Measurements from ENCODE around the gene APOL3.
"Not testable (repeated sequence)": the region's sequence is repeated elsewhere in the genome, so short reads cannot be mapped to it uniquely, and the experiment has no call there.

APOL3 gene

DNA sequence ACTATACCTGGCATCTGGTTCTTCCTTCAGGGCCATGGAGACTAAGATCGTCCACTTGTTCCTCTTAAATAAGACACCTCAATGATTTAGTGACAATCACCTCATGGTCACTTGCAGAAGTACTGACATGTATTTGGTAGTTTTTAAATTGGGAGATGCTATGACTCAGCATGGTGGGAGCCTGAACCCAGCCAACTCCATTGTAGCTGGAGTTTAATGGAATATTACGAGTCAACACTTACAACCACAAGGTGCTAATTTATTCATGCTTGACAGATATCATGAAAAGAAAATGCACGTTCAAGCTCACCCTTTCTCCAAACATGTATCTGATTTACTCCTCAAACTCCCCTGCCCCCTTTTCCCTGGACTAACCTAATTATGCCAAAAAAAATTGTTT lies 16.6 kb upstream of the APOL3 start:
- Histone ChIP-seq H3K4me3 (ENCODE audit: low read length) (no peak overlapping the region), H3K9ac (ENCODE audit: low read depth, low read length) (no peak overlapping the region), H3K4me1 (ENCODE audit: insufficient read depth, low read length) (no peaks in the 10 kb centered on the region), H3K27ac (ENCODE audit: low read depth, low read length) (no peak overlapping the region), H3K27me3 (ENCODE audit: insufficient read depth, low read length) (no peaks in the 10 kb centered on the region), H3K9me3 (ENCODE audit: insufficient read depth, low read depth, low read length) (no peaks in the 10 kb centered on the region), H3K36me3 (ENCODE audit: insufficient read depth, low read length) (no peaks in the 10 kb centered on the region)
- 81% methylated on average over 3 of the region's 3 CpGs for WGBS

DNA sequence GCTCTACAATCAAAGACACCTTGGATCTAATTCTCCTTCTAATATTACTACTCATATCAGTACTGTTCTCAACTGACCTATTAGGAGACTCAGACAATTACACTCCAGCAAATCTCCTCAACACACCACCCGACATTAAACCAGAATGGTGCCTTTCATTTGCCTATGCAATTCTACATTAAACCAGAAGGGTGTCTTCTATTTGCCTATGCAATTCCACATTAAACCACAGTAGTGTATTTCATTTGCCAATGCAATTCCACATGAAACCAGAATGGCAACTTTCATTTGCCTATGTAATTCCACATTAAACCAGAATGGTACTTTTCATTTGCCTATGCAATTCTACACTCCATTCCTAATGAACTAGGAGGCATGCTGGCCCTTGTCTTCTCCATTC lies 15.3 kb upstream of the APOL3 start:
- no peaks in the 10 kb centered on the region for H3K36me3 ChIP-seq (ENCODE audit: insufficient read depth, low read length)
- no peaks in the 10 kb centered on the region for H3K9me3 ChIP-seq (ENCODE audit: insufficient read depth, low read depth, low read length)
- no peak overlapping the region for H3K27ac ChIP-seq (ENCODE audit: low read depth, low read length)
- no peak overlapping the region for H3K9ac ChIP-seq (ENCODE audit: low read depth, low read length)
- WGBS, result 48% methylated on average over 1 of the region's 1 CpG
- no peak overlapping the region for H3K4me3 ChIP-seq (ENCODE audit: low read length)
- H3K27me3 ChIP-seq (ENCODE audit: insufficient read depth, low read length), result no peaks in the 10 kb centered on the region
- peaks cover 4% of the 10 kb centered on the region; the same call in 1 of the 2 replicates for H3K4me1 ChIP-seq (ENCODE audit: insufficient read depth, low read length)

DNA sequence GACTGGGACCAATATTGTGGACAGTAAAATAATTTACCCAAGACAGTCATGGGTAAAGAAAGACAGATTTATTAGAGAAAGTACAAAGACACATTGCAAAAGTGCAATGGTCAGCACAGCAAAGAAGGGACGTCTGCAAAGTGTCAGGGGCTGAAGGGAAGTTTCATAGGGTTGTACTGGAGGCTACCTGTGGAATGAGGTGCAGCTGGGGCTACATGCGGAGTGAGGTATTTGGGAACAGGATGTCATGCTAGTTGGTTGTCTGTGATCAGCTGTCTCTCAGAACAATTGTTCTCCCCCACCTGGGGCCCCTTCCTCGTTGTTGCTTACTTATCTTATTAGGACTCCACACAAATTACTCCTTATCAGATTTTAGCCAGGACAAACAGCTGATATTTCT lies 11.4 kb upstream of the APOL3 start:
- H3K9ac ChIP-seq (ENCODE audit: low read depth, low read length), result no peak overlapping the region
- no peak overlapping the region for H3K27ac ChIP-seq (ENCODE audit: low read depth, low read length)
- H3K4me1 ChIP-seq (ENCODE audit: insufficient read depth, low read length), result peaks cover 11% of the 10 kb centered on the region; the same call in 1 of the 2 replicates
- H3K4me3 ChIP-seq (ENCODE audit: low read length), result no peak overlapping the region
- no peaks in the 10 kb centered on the region for H3K27me3 ChIP-seq (ENCODE audit: insufficient read depth, low read length)
- H3K9me3 ChIP-seq (ENCODE audit: insufficient read depth, low read depth, low read length), result 0 out of 2 replicates have a peak, but pooled peaks cover 3% of the 10 kb centered on the region
- H3K36me3 ChIP-seq (ENCODE audit: insufficient read depth, low read length), result no peaks in the 10 kb centered on the region
- WGBS, result 62% methylated on average over 3 of the region's 3 CpGs

DNA sequence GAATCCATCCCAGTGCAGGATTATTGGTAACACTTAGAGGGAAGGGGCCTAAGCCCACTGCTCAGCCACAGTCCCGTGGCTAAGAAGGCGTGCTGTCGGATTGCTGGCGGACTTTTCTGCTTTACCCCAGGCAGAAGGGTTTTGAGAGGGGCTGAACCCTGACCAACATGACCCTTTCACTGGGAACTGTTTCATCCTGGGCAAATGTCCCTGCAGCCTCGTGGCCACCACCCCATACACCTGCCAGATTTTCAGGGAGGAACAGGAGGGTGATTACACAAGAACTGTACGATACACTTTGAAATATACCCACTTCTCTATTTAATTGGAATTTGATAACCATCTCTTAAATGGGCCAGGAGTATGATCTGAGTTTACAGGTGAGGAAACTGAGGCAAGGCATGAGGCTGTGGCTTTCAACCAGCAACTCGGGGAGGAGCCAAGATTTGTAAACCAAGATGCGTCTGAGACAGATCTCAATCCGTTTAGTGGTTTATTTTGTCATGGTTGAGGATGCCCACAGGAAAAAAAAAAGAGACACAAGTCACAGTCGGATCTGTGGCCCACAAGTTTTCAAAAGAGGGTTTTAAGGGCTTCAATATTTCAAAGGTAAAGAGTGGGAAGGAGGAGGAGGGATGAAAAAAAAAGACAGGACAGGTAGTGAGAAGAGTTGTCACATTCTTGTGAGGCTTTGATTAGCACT lies 6.1 kb upstream of the APOL3 start:
- H3K4me3 ChIP-seq (ENCODE audit: low read length), result no peak overlapping the region
- no peak overlapping the region for H3K27ac ChIP-seq (ENCODE audit: low read depth, low read length)
- H3K27me3 ChIP-seq (ENCODE audit: insufficient read depth, low read length), result no peaks in the 10 kb centered on the region
- H3K9me3 ChIP-seq (ENCODE audit: insufficient read depth, low read depth, low read length), result 0 out of 2 replicates have a peak, but pooled peaks cover 3% of the 10 kb centered on the region
- 93% methylated on average over 10 of the region's 10 CpGs for WGBS
- H3K4me1 ChIP-seq (ENCODE audit: insufficient read depth, low read length), result peaks cover 8% of the 10 kb centered on the region; the same call in 1 of the 2 replicates
- H3K9ac ChIP-seq (ENCODE audit: low read depth, low read length), result no peak overlapping the region
- H3K36me3 ChIP-seq (ENCODE audit: insufficient read depth, low read length), result no peaks in the 10 kb centered on the region

DNA sequence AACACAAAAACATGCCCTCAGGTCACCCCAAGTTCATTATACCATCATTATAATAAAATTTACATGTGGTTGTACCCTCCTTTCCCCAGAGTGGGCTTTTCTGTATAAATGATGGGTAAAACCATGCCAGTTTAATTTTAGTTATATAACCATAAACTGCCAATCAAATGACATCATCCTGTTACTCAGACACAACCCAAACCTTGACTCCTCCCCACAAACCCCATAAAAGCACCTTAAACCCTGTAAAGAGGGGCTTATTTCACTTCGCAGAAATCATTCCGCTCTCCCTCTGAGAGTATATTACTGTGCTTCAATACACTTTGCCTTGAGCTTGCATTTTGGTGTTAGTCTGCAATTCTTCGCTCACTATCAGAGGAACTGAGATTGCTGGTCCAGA lies 5.5 kb upstream of the APOL3 start:
- Histone ChIP-seq H3K27me3 (ENCODE audit: insufficient read depth, low read length) (no peaks in the 10 kb centered on the region), H3K9me3 (ENCODE audit: insufficient read depth, low read depth, low read length) (0 out of 2 replicates have a peak, but pooled peaks cover 3% of the 10 kb centered on the region), H3K4me1 (ENCODE audit: insufficient read depth, low read length) (0 out of 2 replicates have a peak, but pooled peaks cover 6% of the 10 kb centered on the region), H3K9ac (ENCODE audit: low read depth, low read length) (no peak overlapping the region), H3K36me3 (ENCODE audit: insufficient read depth, low read length) (no peaks in the 10 kb centered on the region), H3K4me3 (ENCODE audit: low read length) (no peak overlapping the region), H3K27ac (ENCODE audit: low read depth, low read length) (no peak overlapping the region)
- 95% methylated on average over 3 of the region's 3 CpGs for WGBS

DNA sequence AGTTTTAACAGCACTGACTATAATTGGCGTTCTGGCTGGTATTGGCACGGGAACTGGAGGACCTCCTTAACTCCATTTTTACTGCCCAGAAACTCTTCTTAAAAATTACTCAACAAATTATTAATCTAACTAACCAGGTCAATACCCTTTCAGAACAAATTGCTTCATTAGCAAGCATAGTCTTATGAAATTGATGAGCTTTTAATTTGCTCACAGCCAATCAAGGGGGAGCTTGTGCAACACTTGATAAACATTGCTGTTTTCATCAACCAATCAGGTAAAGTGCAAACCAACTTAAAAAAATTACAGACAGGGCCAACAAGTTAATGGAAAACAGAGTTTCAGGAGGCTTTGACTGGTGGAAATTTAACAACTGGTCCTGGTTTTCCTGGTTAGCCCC lies 4.6 kb upstream of the APOL3 start:
- 0 out of 2 replicates have a peak, but pooled peaks cover 6% of the 10 kb centered on the region for H3K4me1 ChIP-seq (ENCODE audit: insufficient read depth, low read length)
- no peak overlapping the region for H3K27ac ChIP-seq (ENCODE audit: low read depth, low read length)
- H3K9ac ChIP-seq (ENCODE audit: low read depth, low read length), result no peak overlapping the region
- no peak overlapping the region for H3K4me3 ChIP-seq (ENCODE audit: low read length)
- 97% methylated on average over 2 of the region's 2 CpGs for WGBS
- 0 out of 2 replicates have a peak, but pooled peaks cover 2% of the 10 kb centered on the region for H3K9me3 ChIP-seq (ENCODE audit: insufficient read depth, low read depth, low read length)
- no peaks in the 10 kb centered on the region for H3K36me3 ChIP-seq (ENCODE audit: insufficient read depth, low read length)
- no peaks in the 10 kb centered on the region for H3K27me3 ChIP-seq (ENCODE audit: insufficient read depth, low read length)

DNA sequence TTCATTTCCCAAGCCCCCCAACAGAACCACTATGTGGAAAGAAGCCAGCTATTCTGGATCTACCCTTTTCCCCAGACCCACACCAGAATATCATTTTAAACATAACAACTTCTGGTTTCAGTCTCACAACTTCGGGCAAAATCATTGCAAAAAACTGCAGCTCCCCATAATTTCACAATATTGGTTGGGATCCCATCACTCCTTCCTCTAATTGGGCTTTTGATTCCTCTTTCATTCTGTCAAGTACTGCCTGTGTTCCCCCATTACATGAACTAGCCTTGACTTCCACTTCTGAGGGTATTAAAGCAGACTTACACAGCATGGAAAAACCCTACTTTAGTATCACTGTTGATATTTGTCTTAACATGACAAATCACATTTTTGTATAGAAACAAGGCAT lies 4.1 kb upstream of the APOL3 start:
- H3K4me1 ChIP-seq (ENCODE audit: insufficient read depth, low read length), result 0 out of 2 replicates have a peak, but pooled peaks cover 6% of the 10 kb centered on the region
- H3K27ac ChIP-seq (ENCODE audit: low read depth, low read length), result no peak overlapping the region
- WGBS, result 96% methylated on average over 1 of the region's 1 CpG
- no peaks in the 10 kb centered on the region for H3K9me3 ChIP-seq (ENCODE audit: insufficient read depth, low read depth, low read length)
- H3K36me3 ChIP-seq (ENCODE audit: insufficient read depth, low read length), result no peaks in the 10 kb centered on the region
- H3K4me3 ChIP-seq (ENCODE audit: low read length), result no peak overlapping the region
- H3K9ac ChIP-seq (ENCODE audit: low read depth, low read length), result no peak overlapping the region
- no peaks in the 10 kb centered on the region for H3K27me3 ChIP-seq (ENCODE audit: insufficient read depth, low read length)

DNA sequence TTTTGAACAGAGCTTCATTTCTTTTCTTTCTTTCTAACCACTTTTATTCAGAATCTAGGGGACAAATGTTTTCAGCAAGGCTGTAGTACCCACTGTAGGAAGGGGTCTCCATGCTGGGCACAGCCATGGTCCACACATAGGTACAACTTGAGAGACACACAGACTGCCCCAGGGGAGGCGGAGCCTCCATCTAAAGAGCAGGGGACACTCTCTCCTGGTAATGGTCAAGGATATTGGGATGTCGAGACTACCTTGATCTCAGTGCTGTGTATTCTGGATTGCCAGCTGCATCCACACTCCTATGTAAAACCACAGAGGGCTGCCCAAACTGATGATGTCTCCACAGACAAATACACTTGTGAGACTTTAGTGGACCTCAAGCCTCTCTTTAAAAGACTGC lies 2.9 kb upstream of the APOL3 start:
- no peaks in the 10 kb centered on the region for H3K9me3 ChIP-seq (ENCODE audit: insufficient read depth, low read depth, low read length)
- 0 out of 2 replicates have a peak, but pooled peaks cover 6% of the 10 kb centered on the region for H3K4me1 ChIP-seq (ENCODE audit: insufficient read depth, low read length)
- no peaks in the 10 kb centered on the region for H3K27me3 ChIP-seq (ENCODE audit: insufficient read depth, low read length)
- H3K9ac ChIP-seq (ENCODE audit: low read depth, low read length), result no peak overlapping the region
- no peak overlapping the region for H3K4me3 ChIP-seq (ENCODE audit: low read length)
- H3K27ac ChIP-seq (ENCODE audit: low read depth, low read length), result no peak overlapping the region
- WGBS, result 98% methylated on average over 2 of the region's 2 CpGs
- H3K36me3 ChIP-seq (ENCODE audit: insufficient read depth, low read length), result no peaks in the 10 kb centered on the region

DNA sequence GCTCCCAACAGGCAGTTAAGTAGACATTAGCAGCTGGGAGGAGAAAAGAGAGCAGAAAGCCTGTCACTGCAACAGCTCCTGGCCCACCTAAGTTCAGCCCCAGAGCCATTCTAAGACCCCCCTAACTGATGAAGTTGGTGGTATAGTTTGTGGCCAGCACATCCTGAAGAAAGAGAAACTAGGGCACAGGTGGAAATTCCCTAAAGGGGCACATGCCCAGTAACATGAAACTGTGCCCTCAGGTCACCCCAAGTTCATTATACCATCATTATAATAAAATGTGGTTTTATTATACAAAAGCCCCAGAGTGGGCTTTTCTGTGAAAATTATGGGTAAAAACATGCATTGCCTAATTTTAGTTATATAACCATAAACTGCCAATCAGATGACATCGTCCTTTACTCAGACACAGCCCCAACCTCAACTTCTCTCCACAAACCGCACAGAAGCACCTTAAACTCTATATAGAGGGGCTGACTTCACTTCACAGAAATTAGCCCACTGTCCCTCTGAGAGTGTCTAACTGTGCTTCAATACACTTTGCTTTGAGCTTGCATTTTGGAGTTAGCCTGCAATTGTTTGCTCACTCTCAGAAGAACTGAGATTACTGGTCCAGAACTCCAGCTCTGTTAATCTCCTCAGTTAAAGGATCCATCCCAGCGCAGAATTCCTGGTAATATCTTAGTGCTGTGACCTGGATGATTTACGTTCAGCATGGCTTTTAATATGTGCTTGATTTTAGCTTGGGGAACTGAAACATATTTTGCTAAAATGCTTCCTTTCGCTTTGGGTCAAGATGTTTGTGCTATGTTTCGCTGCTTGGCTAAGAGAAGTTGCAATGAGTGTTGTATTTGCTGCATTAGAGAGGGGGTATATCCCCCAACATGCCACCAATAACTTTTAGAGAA lies 1.8 kb upstream of the APOL3 start:
- peaks cover 2% of the 10 kb centered on the region for H3K4me1 ChIP-seq (ENCODE audit: insufficient read depth, low read length)
- H3K9ac ChIP-seq (ENCODE audit: low read depth, low read length), result no peak overlapping the region
- no peak overlapping the region for H3K27ac ChIP-seq (ENCODE audit: low read depth, low read length)

DNA sequence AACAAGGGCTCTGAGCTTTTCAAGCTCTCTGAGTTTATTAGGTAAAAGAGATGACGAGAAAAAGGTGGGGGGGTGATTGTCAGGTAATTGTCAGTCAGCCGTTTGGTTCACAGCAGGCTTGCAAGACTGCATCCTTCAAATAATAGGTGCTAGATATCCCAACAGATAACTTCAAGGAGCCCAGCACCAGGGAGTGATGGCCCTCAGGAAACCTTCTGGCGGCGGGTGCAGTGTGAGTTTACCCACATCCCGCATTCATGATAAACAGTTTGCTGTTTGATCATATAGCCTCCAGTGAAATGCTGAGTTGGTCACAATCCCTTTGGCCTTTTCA lies 1.2 kb upstream of the APOL3 start:
- H3K27me3 ChIP-seq (ENCODE audit: insufficient read depth, low read length); H3K9ac ChIP-seq (ENCODE audit: low read depth, low read length); H3K36me3 ChIP-seq (ENCODE audit: insufficient read depth, low read length); H3K27ac ChIP-seq (ENCODE audit: low read depth, low read length); H3K4me1 ChIP-seq (ENCODE audit: insufficient read depth, low read length); H3K9me3 ChIP-seq (ENCODE audit: insufficient read depth, low read depth, low read length); H3K4me3 ChIP-seq (ENCODE audit: low read length): not testable (repeated sequence)
- 61% methylated on average over 5 of the region's 5 CpGs for WGBS

More for the DNA sequence above, 1.8 kb upstream of the APOL3 start:
- Histone ChIP-seq H3K36me3 (ENCODE audit: insufficient read depth, low read length) (no peaks in the 10 kb centered on the region), H3K27me3 (ENCODE audit: insufficient read depth, low read length) (no peaks in the 10 kb centered on the region), H3K9me3 (ENCODE audit: insufficient read depth, low read depth, low read length) (no peaks in the 10 kb centered on the region), H3K4me3 (ENCODE audit: low read length) (no peak overlapping the region)
- 95% methylated on average over 6 of the region's 6 CpGs for WGBS
